ENCODE measurements around the gene GNS.

DNA sequence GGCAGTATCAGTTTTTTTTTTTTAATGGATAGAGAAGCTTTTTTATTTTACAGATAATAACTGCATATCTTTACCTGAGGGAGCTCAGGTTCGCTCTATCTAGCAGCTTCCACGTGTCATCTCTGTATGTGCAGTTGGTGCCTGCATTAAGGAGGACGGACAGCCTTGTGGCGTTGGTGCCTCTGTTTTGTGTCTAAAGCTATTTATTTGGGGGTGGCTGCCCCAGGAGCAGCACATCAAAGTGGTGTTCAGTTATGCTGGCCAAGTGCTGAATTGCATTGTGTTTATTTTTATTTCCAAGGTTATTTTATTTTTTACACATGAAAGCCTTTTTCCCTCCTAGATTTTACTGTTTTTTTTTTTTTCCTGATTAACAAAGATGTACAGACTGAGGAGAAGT, 89.2 kb downstream of the GNS start:
- TF ChIP-seq, protein P1, sequence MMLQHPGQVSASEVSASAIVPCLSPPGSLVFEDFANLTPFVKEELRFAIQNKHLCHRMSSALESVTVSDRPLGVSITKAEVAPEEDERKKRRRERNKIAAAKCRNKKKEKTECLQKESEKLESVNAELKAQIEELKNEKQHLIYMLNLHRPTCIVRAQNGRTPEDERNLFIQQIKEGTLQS (CRISPR knock-in tag; IDR thresholded peaks at IDR 0.05): no peak
- TF ChIP-seq ZNF850 (CRISPR knock-in tag; conservative IDR thresholded peaks at IDR 0.05): no peak
- TF ChIP-seq CEBPB (IDR thresholded peaks at IDR 0.05; ENCODE audit: borderline replicate concordance, low read depth, low read length): no peak
- no peak for TF ChIP-seq FOSL2 (CRISPR knock-in tag; IDR thresholded peaks at IDR 0.05)
- TF ChIP-seq ETV6 (CRISPR knock-in tag; conservative IDR thresholded peaks at IDR 0.05): no peak
- TF ChIP-seq, protein P2, sequence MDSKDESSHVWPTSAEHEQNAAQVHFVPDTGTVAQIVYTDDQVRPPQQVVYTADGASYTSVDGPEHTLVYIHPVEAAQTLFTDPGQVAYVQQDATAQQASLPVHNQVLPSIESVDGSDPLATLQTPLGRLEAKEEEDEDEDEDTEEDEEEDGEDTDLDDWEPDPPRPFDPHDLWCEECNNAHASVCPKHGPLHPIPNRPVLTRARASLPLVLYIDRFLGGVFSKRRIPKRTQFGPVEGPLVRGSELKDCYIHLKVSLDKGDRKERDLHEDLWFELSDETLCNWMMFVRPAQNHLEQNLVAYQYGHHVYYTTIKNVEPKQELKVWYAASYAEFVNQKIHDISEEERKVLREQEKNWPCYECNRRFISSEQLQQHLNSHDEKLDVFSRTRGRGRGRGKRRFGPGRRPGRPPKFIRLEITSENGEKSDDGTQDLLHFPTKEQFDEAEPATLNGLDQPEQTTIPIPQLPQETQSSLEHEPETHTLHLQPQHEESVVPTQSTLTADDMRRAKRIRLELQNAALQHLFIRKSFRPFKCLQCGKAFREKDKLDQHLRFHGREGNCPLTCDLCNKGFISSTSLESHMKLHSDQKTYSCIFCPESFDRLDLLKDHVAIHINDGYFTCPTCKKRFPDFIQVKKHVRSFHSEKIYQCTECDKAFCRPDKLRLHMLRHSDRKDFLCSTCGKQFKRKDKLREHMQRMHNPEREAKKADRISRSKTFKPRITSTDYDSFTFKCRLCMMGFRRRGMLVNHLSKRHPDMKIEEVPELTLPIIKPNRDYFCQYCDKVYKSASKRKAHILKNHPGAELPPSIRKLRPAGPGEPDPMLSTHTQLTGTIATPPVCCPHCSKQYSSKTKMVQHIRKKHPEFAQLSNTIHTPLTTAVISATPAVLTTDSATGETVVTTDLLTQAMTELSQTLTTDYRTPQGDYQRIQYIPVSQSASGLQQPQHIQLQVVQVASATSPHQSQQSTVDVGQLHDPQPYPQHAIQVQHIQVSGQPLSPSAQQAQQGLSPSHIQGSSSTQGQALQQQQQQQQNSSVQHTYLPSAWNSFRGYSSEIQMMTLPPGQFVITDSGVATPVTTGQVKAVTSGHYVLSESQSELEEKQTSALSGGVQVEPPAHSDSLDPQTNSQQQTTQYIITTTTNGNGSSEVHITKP (CRISPR knock-in tag; IDR thresholded peaks at IDR 0.05; ENCODE audit: low read depth): no peak
- TF ChIP-seq, protein P3, sequence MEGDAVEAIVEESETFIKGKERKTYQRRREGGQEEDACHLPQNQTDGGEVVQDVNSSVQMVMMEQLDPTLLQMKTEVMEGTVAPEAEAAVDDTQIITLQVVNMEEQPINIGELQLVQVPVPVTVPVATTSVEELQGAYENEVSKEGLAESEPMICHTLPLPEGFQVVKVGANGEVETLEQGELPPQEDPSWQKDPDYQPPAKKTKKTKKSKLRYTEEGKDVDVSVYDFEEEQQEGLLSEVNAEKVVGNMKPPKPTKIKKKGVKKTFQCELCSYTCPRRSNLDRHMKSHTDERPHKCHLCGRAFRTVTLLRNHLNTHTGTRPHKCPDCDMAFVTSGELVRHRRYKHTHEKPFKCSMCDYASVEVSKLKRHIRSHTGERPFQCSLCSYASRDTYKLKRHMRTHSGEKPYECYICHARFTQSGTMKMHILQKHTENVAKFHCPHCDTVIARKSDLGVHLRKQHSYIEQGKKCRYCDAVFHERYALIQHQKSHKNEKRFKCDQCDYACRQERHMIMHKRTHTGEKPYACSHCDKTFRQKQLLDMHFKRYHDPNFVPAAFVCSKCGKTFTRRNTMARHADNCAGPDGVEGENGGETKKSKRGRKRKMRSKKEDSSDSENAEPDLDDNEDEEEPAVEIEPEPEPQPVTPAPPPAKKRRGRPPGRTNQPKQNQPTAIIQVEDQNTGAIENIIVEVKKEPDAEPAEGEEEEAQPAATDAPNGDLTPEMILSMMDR (CRISPR knock-in tag; IDR thresholded peaks at IDR 0.05): no peak
- TF ChIP-seq ZNF274 (CRISPR knock-in tag; IDR thresholded peaks at IDR 0.05): no peak
- TF ChIP-seq TCF7L2 (IDR thresholded peaks at IDR 0.05; ENCODE audit: low read depth, low read length): no peak
- TF ChIP-seq IRF2 (CRISPR knock-in tag; IDR thresholded peaks at IDR 0.05): no peak
- no peak for TF ChIP-seq SYNCRIP (IDR thresholded peaks at IDR 0.05; ENCODE audit: insufficient read depth, low read depth, low read length)
- TF ChIP-seq, protein P4, sequence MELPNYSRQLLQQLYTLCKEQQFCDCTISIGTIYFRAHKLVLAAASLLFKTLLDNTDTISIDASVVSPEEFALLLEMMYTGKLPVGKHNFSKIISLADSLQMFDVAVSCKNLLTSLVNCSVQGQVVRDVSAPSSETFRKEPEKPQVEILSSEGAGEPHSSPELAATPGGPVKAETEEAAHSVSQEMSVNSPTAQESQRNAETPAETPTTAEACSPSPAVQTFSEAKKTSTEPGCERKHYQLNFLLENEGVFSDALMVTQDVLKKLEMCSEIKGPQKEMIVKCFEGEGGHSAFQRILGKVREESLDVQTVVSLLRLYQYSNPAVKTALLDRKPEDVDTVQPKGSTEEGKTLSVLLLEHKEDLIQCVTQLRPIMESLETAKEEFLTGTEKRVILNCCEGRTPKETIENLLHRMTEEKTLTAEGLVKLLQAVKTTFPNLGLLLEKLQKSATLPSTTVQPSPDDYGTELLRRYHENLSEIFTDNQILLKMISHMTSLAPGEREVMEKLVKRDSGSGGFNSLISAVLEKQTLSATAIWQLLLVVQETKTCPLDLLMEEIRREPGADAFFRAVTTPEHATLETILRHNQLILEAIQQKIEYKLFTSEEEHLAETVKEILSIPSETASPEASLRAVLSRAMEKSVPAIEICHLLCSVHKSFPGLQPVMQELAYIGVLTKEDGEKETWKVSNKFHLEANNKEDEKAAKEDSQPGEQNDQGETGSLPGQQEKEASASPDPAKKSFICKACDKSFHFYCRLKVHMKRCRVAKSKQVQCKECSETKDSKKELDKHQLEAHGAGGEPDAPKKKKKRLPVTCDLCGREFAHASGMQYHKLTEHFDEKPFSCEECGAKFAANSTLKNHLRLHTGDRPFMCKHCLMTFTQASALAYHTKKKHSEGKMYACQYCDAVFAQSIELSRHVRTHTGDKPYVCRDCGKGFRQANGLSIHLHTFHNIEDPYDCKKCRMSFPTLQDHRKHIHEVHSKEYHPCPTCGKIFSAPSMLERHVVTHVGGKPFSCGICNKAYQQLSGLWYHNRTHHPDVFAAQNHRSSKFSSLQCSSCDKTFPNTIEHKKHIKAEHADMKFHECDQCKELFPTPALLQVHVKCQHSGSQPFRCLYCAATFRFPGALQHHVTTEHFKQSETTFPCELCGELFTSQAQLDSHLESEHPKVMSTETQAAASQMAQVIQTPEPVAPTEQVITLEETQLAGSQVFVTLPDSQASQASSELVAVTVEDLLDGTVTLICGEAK (IDR thresholded peaks at IDR 0.05): no peak
- TF ChIP-seq, protein P4 (CRISPR knock-in tag; IDR thresholded peaks at IDR 0.05): no peak
- no peak for TF ChIP-seq NFKBIZ (CRISPR knock-in tag; IDR thresholded peaks at IDR 0.05)
- TF ChIP-seq, protein P5, sequence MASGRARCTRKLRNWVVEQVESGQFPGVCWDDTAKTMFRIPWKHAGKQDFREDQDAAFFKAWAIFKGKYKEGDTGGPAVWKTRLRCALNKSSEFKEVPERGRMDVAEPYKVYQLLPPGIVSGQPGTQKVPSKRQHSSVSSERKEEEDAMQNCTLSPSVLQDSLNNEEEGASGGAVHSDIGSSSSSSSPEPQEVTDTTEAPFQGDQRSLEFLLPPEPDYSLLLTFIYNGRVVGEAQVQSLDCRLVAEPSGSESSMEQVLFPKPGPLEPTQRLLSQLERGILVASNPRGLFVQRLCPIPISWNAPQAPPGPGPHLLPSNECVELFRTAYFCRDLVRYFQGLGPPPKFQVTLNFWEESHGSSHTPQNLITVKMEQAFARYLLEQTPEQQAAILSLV (CRISPR knock-in tag; IDR thresholded peaks at IDR 0.05; ENCODE audit: borderline replicate concordance): no peak

Measured in HepG2 (cell line).